Gastrocnemius medialis (tissue), 4 donors: ENCODE data around the gene MANEA. TPM values are rescaled to one million over a fixed set of nuclear protein-coding genes. Genes with fewer than 3 reads are reported as not detected.
"Not testable (repeated sequence)": the region's sequence is repeated elsewhere in the genome, so short reads cannot be mapped to it uniquely, and the experiment has no call there.

ENCODE experiments used
- ATAC-seq, 2 donors: fragments of 150-250 bp; one replicate each; pipeline ENCODE4 v1.9.1; 2016
- DNase-seq, 2 donors: peaks; one replicate each; pipeline ENCODE4 v3.0.0-alpha.2; 2019
- H3K27ac ChIP-seq, 4 donors: fragments of 200-600 bp; sonication (generic); 1 replicate in 1 of 4; 2 replicates in 3 of 4; pipeline ENCODE4 v1.5.1; 2016 to 2018; ENCODE audit warnings: mild to moderate bottlenecking in 2 of 4, moderate library complexity in 1 of 4
- H3K27me3 ChIP-seq, 3 donors: fragments of 200-600 bp; sonication (generic) in 2 of 3; 1 replicate in 1 of 3; 2 replicates in 2 of 3; pipeline versions ENCODE4 v1.5.1 to v1.6.0; 2016 to 2019; ENCODE audit warnings: mild to moderate bottlenecking in 1 of 3, moderate library complexity in 1 of 3
- H3K36me3 ChIP-seq, 2 donors: fragments of 200-600 bp; sonication (generic) in 1 of 2; one replicate each; pipeline ENCODE4 v1.5.1; 2017 to 2018
- H3K4me1 ChIP-seq, 2 donors: fragments of 200-600 bp; sonication (generic) in 1 of 2; one replicate each; pipeline ENCODE4 v1.5.1; 2016 to 2017; ENCODE audit warnings: mild to moderate bottlenecking in 2 of 2
- H3K4me3 ChIP-seq, 4 donors: fragments of 200-600 bp; sonication (generic) in 3 of 4; 1 replicate in 1 of 4; 2 replicates in 3 of 4; pipeline ENCODE4 v1.5.1; 2016 to 2019; ENCODE audit warnings: mild to moderate bottlenecking in 2 of 4
- H3K9me3 ChIP-seq, 3 donors: fragments of 200-600 bp; sonication (generic) in 2 of 3; 1 replicate in 1 of 3; 2 replicates in 2 of 3; pipeline ENCODE4 v1.5.1; 2016 to 2019
- POLR2A ChIP-seq, 2 donors: fragments of 450-650 bp; IDR thresholded peaks; one replicate each; pipeline ENCODE4 v1.6.1; 2017; ENCODE audit warnings: antibody characterized with exemption in 2 of 2, mild to moderate bottlenecking in 2 of 2, moderate library complexity in 2 of 2
- in situ Hi-C, 4 donors: fragments of 200-750 bp; cut with MboI; loops; one replicate each; pipeline versions ENCODE4 v1.15.0 to v1.8.0; 2017; ENCODE audit warnings: low sequenced_read_pairs in 4 of 4
- intact Hi-C: fragments of 100-400 bp; cut with DNase I; formaldehyde crosslinking; loops from one replicate; pipeline ENCODE4 v1.15.1; 2023; ENCODE audit warnings: low total_unique reads
- total RNA-seq, 4 donors: library from RNA; depleted of rRNA; stranded (reverse); fragments of >200 nt; gene quantifications; one replicate each; pipeline versions ENCODE4 v1.1.0 to v1.2.3, GENCODE V29; 2016
- TF ChIP-seq, protein P1 (sequence below), 5 experiments: fragments of 450-650 bp in 3 of 5; fragments of 200-600 bp in 2 of 5; sonication (generic) in 2 of 5; IDR thresholded peaks in 4 of 5; conservative IDR thresholded peaks in 1 of 5; 1 replicate in 4 of 5; 2 replicates in 1 of 5; pipeline ENCODE4 v1.5.1; 2016 to 2019; ENCODE audit warnings: antibody characterized with exemption in 5 of 5, mild to moderate bottlenecking in 3 of 5, moderate library complexity in 3 of 5

MANEA gene
- total RNA-seq, 4 donors from 2014 or later = 1.7 to 4.5 (median 2.8) TPM

DNA sequence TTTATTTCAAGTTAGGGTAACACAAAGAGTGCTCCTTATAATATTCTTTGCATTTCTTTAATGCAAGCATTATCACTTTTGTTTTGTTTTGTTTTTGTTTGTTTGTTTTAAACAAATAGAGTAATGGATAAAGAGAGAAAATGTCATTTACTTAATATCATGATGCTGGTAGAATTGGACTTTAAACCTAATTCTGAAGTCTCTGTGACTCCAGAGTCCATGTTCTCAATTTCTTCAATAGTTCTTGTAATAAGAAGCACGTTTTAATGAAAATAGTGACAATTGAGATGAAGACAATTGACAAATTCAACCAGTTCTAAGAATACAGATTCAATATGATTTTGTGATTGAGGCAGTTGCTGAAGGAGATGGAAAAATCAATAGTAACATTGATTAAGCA, 30.3 kb upstream of the MANEA start:
- intact Hi-C loops = no loop called here
- TF ChIP-seq, protein P1, sequence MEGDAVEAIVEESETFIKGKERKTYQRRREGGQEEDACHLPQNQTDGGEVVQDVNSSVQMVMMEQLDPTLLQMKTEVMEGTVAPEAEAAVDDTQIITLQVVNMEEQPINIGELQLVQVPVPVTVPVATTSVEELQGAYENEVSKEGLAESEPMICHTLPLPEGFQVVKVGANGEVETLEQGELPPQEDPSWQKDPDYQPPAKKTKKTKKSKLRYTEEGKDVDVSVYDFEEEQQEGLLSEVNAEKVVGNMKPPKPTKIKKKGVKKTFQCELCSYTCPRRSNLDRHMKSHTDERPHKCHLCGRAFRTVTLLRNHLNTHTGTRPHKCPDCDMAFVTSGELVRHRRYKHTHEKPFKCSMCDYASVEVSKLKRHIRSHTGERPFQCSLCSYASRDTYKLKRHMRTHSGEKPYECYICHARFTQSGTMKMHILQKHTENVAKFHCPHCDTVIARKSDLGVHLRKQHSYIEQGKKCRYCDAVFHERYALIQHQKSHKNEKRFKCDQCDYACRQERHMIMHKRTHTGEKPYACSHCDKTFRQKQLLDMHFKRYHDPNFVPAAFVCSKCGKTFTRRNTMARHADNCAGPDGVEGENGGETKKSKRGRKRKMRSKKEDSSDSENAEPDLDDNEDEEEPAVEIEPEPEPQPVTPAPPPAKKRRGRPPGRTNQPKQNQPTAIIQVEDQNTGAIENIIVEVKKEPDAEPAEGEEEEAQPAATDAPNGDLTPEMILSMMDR (IDR thresholded peaks at IDR 0.05 in 4 of 5, conservative IDR thresholded peaks at IDR 0.05 in 1 of 5) = no peak
- no peak for TF ChIP-seq POLR2A (IDR thresholded peaks at IDR 0.05)
- H3K27me3 ChIP-seq = no peaks in the 10 kb centered on the region
- H3K27ac ChIP-seq = no peak overlapping the region
- H3K4me1 ChIP-seq = peaks cover 0 to 17% of the 10 kb centered on the region in 2 donors
- no peaks in the 10 kb centered on the region for H3K9me3 ChIP-seq
- ATAC-seq = no peak
- H3K4me3 ChIP-seq = no peak overlapping the region
- no peaks in the 10 kb centered on the region for H3K36me3 ChIP-seq
- no peak for DNase-seq
- in situ Hi-C loops = no loop called here

DNA sequence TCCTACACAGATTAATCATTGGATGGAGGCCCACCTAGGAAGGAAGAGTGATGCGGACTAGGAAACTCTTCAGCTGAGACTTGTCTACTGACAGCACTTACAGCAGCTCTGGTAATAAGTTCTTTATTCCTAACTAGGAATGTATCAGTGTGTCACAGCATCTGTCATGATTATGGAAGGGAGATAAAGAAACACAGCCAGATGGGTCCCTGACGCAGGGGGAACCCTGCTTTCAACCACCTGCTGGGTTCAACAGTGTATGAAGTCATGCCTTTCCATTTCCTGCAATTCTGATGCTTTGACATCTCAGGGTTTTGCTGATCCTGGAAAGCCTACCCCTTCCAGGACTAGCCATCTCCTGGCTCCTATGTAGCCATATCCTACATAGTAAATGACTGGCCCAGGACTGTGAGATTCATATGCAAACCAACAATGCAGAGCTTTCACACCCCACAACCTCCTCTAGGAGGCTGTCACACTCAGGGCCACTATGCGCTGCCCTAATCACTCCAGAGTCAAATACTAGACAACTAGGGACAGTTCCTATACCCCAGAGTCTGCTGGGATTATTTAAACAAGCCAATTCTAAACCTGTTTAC, 29.0 kb upstream of the MANEA start:
- no peaks in the 10 kb centered on the region for H3K9me3 ChIP-seq
- intact Hi-C loops (no loop called here), in situ Hi-C loops (no loop called here)
- H3K27ac ChIP-seq = no peak overlapping the region
- no peaks in the 10 kb centered on the region for H3K27me3 ChIP-seq
- ATAC-seq = no peak
- no peak overlapping the region for H3K4me3 ChIP-seq
- DNase-seq = no peak
- TF ChIP-seq POLR2A (IDR thresholded peaks at IDR 0.05) = no peak
- TF ChIP-seq, protein P1 (IDR thresholded peaks at IDR 0.05 in 4 of 5, conservative IDR thresholded peaks at IDR 0.05 in 1 of 5) = no peak
- no peaks in the 10 kb centered on the region for H3K36me3 ChIP-seq
- peaks cover 0 to 17% of the 10 kb centered on the region in 2 donors for H3K4me1 ChIP-seq

DNA sequence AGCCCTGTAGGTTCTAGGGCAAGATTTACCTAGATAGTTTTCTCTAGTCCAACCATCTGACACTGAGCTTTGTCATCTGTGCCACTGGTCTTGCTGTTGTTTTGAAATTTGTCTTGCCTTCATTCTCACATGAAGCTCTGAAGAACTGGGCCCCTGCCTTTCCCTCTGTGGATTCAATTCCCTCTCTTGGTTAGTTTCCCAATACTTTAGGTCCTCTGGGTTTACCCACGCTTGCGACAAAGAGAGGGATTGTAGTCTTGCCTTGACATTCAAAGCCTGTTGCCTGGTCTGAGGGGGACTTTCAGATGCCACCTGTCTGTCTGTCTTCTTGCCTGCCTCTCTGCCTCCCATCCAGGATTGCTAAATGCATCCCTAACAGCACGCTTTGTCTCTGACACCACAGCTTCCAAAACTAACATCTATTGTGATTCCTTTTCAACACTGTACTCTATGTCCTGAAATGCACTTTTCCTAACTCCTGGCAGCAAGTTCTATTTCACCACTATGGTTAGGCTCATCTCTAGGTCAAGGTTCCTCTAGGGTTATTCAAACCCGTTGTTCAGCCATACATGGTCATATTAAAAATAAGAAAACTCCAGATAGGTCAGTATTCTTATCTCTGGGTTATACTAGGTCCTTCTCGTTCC, 25.5 kb upstream of the MANEA start:
- intact Hi-C loops = no loop called here
- peak in 1 of 2 donors; percentile 8 for DNase-seq
- no peaks in the 10 kb centered on the region for H3K36me3 ChIP-seq
- H3K27ac ChIP-seq = no peak overlapping the region
- H3K4me3 ChIP-seq = no peak overlapping the region
- no peaks in the 10 kb centered on the region for H3K9me3 ChIP-seq
- peak; percentile 33 to 63 for ATAC-seq
- H3K27me3 ChIP-seq = no peaks in the 10 kb centered on the region
- no peaks in the 10 kb centered on the region for H3K4me1 ChIP-seq
- in situ Hi-C loops = no loop called here
- TF ChIP-seq, protein P1 (IDR thresholded peaks at IDR 0.05 in 4 of 5, conservative IDR thresholded peaks at IDR 0.05 in 1 of 5) = no peak
- no peak for TF ChIP-seq POLR2A (IDR thresholded peaks at IDR 0.05)

DNA sequence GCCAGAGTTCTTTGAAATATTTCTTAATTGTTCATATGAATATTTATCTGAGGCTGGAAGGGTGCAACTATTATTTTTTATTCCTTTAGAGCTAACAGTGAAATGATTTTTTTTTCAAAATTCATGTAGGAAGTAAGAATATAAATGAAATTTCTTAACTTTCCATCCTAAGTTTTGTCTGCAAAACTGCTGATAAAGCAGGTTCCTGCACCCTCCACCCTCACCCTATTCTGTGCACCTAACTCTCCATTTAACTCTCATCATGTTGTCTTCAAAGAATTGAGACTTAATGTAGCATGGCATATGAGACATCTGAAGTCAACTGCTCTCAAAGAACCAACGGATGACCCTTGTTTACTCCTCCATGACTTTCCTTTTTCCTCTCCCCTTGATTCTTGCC, 23.5 kb upstream of the MANEA start:
- TF ChIP-seq POLR2A (IDR thresholded peaks at IDR 0.05) = no peak
- TF ChIP-seq, protein P1 (IDR thresholded peaks at IDR 0.05 in 4 of 5, conservative IDR thresholded peaks at IDR 0.05 in 1 of 5) = no peak
- DNase-seq = no peak
- Histone ChIP-seq H3K27me3 (no peaks in the 10 kb centered on the region), H3K4me3 (no peak overlapping the region), H3K4me1 (no peaks in the 10 kb centered on the region), H3K9me3 (no peaks in the 10 kb centered on the region), H3K36me3 (no peaks in the 10 kb centered on the region), H3K27ac (no peak overlapping the region)
- intact Hi-C loops = no loop called here
- ATAC-seq = no peak
- in situ Hi-C loops = no loop called here

DNA sequence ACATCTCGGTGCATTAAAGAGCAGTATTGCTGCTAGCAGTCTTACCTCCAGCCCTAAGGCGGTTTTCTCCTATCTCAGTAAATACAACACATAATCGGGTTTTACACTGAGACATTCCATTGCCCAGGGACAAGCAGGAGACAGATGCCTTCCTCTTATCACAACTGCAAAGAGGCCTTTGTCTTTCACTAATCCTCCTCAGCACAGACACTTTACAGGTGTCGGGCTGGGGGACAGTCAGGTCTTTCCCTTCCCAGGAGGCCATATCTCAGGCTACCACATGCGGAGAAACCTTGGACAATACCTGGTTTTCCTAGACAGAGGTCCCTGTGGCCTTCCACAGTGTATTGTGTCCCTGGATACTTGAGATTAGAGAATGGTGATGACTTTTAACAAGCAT, 16.4 kb upstream of the MANEA start:
- ATAC-seq, in situ Hi-C loops: not testable (repeated sequence)

More for the DNA sequence above, 16.4 kb upstream of the MANEA start:
- H3K4me3 ChIP-seq, DNase-seq, H3K4me1 ChIP-seq, H3K36me3 ChIP-seq, H3K27me3 ChIP-seq, H3K27ac ChIP-seq, H3K9me3 ChIP-seq, intact Hi-C loops: not testable (repeated sequence)
